IMR-90 (cell line): ENCODE data around the gene DGLUCY. TPM values are rescaled to one million over a fixed set of nuclear protein-coding genes. Genes with fewer than 3 reads are reported as not detected.

Source experiments
- ATAC-seq: fragments of 200-7000 bp; cut with Tn5 transposase; 2 replicates; pipeline ENCODE4 v1.9.1; 2020; ENCODE audit warnings: low read depth, mild to moderate bottlenecking, moderate library complexity
- BruUV-seq: library from RNA; stranded (reverse); fragments of 400-500 nt; replicated peaks from 2 replicates; lab custom pipeline; 2021; lab: Mats Ljungman, UMichigan
- CTCF ChIA-PET: fragments of 300-600 bp; formaldehyde crosslinking; extraction: SDS; loops from one replicate; lab custom pipeline; 2021; ENCODE audit warnings: antibody characterized with exemption; lab: Yijun Ruan, JAX
- POLR2A ChIA-PET: fragments of 300-600 bp; sonication (Branson Sonifier 250); formaldehyde crosslinking; loops from one replicate; lab custom pipeline; 2022; ENCODE audit warnings: antibody characterized with exemption; ENCODE audit not compliant: unreplicated experiment; lab: Charles Lee
- DNase-seq: peaks from one replicate; pipeline ENCODE4 v3.0.0; 2013
- H2AFZ ChIP-seq: replicated peaks from 2 replicates; pipeline ENCODE3; 2013; ENCODE audit warnings: low read length, mild to moderate bottlenecking; ENCODE audit not compliant: poor library complexity
- H2AK5ac ChIP-seq: 2 replicates; pipeline ENCODE4 v1.6.1; 2013; ENCODE audit warnings: low read depth, low read length, inconsistent platforms
- H2AK9ac ChIP-seq: replicated peaks from 2 replicates; pipeline ENCODE3; 2013; ENCODE audit warnings: mild to moderate bottlenecking, low read depth, low read length, moderate library complexity; ENCODE audit not compliant: poor library complexity
- H2BK120ac ChIP-seq: 2 replicates; pipeline ENCODE4 v1.6.1; 2013; ENCODE audit warnings: low read depth, low read length, inconsistent platforms
- H2BK15ac ChIP-seq: 3 replicates; pipeline ENCODE4 v1.6.1; 2013; ENCODE audit warnings: low read depth, low read length, inconsistent platforms
- H2BK20ac ChIP-seq: 2 replicates; pipeline ENCODE4 v1.6.1; 2013; ENCODE audit warnings: low read depth, mild to moderate bottlenecking, inconsistent platforms, low read length, moderate library complexity
- H2BK5ac ChIP-seq: 2 replicates; pipeline ENCODE4 v1.6.1; 2013; ENCODE audit warnings: mild to moderate bottlenecking, low read depth, low read length, inconsistent platforms; ENCODE audit not compliant: poor library complexity, severe bottlenecking
- H3K14ac ChIP-seq: replicated peaks from 2 replicates; pipeline ENCODE4 v1.6.1; 2013; ENCODE audit warnings: low read depth, low read length, inconsistent platforms
- H3K18ac ChIP-seq: 2 replicates; pipeline ENCODE4 v1.6.1; 2013; ENCODE audit warnings: low read depth, low read length, control low read depth
- H3K23ac ChIP-seq: 2 replicates; pipeline ENCODE4 v1.6.1; 2013; ENCODE audit warnings: low read depth, low read length, inconsistent platforms
- H3K27ac ChIP-seq: 2 replicates; pipeline ENCODE4 v1.5.1; 2013; ENCODE audit warnings: mild to moderate bottlenecking, control low read depth, low read length; ENCODE audit not compliant: insufficient read depth
- H3K27me3 ChIP-seq: 2 replicates; pipeline ENCODE4 v1.6.1; 2013; ENCODE audit warnings: low read length; ENCODE audit not compliant: control insufficient read depth, insufficient read depth
- H3K36me3 ChIP-seq: 2 replicates; pipeline ENCODE4 v1.6.1; 2013; ENCODE audit warnings: low read length, mixed read lengths; ENCODE audit not compliant: control insufficient read depth, insufficient read depth
- H3K4ac ChIP-seq: 2 replicates; pipeline ENCODE4 v1.6.1; 2013; ENCODE audit warnings: low read depth, low read length, inconsistent platforms
- H3K4me1 ChIP-seq: 2 replicates; pipeline ENCODE4 v1.6.1; 2013; ENCODE audit warnings: low read length, mixed read lengths; ENCODE audit not compliant: control insufficient read depth, insufficient read depth
- H3K4me2 ChIP-seq: 2 replicates; pipeline ENCODE4 v1.6.1; 2013; ENCODE audit warnings: low read depth, mild to moderate bottlenecking, control low read depth, low read length, moderate library complexity
- H3K4me3 ChIP-seq: 2 replicates; pipeline ENCODE4 v1.5.1; 2013; ENCODE audit warnings: low read depth, mild to moderate bottlenecking, control low read depth, low read length, moderate library complexity; ENCODE audit not compliant: insufficient read depth
- H3K56ac ChIP-seq: 2 replicates; pipeline ENCODE4 v1.6.1; 2013; ENCODE audit warnings: low read length, inconsistent platforms; ENCODE audit not compliant: insufficient read depth; ENCODE audit errors: extremely low read depth
- H3K79me1 ChIP-seq, 2 experiments: 2 replicates each; pipeline ENCODE4 v1.6.1; 2013; ENCODE audit warnings: low read length in 2 of 2, inconsistent platforms in 1 of 2, low read depth in 1 of 2
- H3K9ac ChIP-seq: 2 replicates; pipeline ENCODE4 v1.6.1; 2013; ENCODE audit warnings: low read depth, low read length, control low read depth
- H3K9me1 ChIP-seq: 2 replicates; pipeline ENCODE4 v1.6.1; 2013; ENCODE audit warnings: low read length, inconsistent platforms; ENCODE audit not compliant: insufficient read depth
- H3K9me3 ChIP-seq: 2 replicates; pipeline ENCODE4 v1.6.1; 2013; ENCODE audit warnings: low read length; ENCODE audit not compliant: control insufficient read depth, insufficient read depth
- H4K20me1 ChIP-seq: 2 replicates; pipeline ENCODE4 v1.6.1; 2013; ENCODE audit warnings: low read length, inconsistent platforms; ENCODE audit not compliant: insufficient read depth
- H4K5ac ChIP-seq: 2 replicates; pipeline ENCODE4 v1.6.1; 2013; ENCODE audit warnings: mild to moderate bottlenecking, low read depth, low read length, control low read depth
- H4K8ac ChIP-seq, 2 experiments: 2 replicates each; pipeline ENCODE4 v1.6.1; 2013; ENCODE audit warnings: low read depth in 2 of 2, low read length in 2 of 2, control low read depth in 1 of 2, inconsistent platforms in 1 of 2
- H4K91ac ChIP-seq: 2 replicates; pipeline ENCODE4 v1.6.1; 2013; ENCODE audit warnings: low read depth, low read length, inconsistent platforms; ENCODE audit not compliant: insufficient read depth
- BHLHE40 ChIP-seq: fragments of 150-350 bp; IDR thresholded peaks from 2 replicates; pipeline ENCODE4 v1.6.1; 2016; ENCODE audit warnings: mild to moderate bottlenecking, low read depth, low read length
- CEBPB ChIP-seq: IDR thresholded peaks from 2 replicates; pipeline ENCODE4 v1.6.1; 2012; ENCODE audit warnings: low read depth, low read length, improper control_type of control experiment
- CHD1 ChIP-seq: IDR thresholded peaks from 2 replicates; pipeline ENCODE4 v1.6.1; 2012; ENCODE audit warnings: low read depth, low read length, improper control_type of control experiment
- FOS ChIP-seq: fragments of 150-350 bp; IDR thresholded peaks from 2 replicates; pipeline ENCODE4 v1.6.1; 2016; ENCODE audit warnings: low read depth, low read length
- MAFK ChIP-seq: IDR thresholded peaks from 2 replicates; pipeline ENCODE4 v1.6.1; 2012; ENCODE audit warnings: low read depth, low read length, improper control_type of control experiment
- MAZ ChIP-seq: IDR thresholded peaks from 2 replicates; pipeline ENCODE4 v1.6.1; 2012; ENCODE audit warnings: low read depth, mild to moderate bottlenecking, low read length, improper control_type of control experiment, moderate library complexity, borderline replicate concordance
- MXI1 ChIP-seq: IDR thresholded peaks from 2 replicates; pipeline ENCODE4 v1.6.1; 2012; ENCODE audit warnings: low read depth, mild to moderate bottlenecking, low read length, moderate library complexity, borderline replicate concordance
- NFE2L2 ChIP-seq: fragments of 150-350 bp; IDR thresholded peaks from 2 replicates; pipeline ENCODE4 v1.6.1; 2016; ENCODE audit warnings: low read depth, mild to moderate bottlenecking, low read length
- POLR2A ChIP-seq: IDR thresholded peaks from 2 replicates; pipeline ENCODE4 v1.6.1; 2012; ENCODE audit warnings: mild to moderate bottlenecking, low read depth, low read length
- RAD21 ChIP-seq: IDR thresholded peaks from 2 replicates; pipeline ENCODE4 v1.6.1; 2012; ENCODE audit warnings: low read length, improper control_type of control experiment
- RCOR1 ChIP-seq: IDR thresholded peaks from 2 replicates; pipeline ENCODE4 v1.6.1; 2012; ENCODE audit warnings: mild to moderate bottlenecking, low read length, improper control_type of control experiment; ENCODE audit not compliant: insufficient replicate concordance
- RFX5 ChIP-seq: IDR thresholded peaks from 2 replicates; pipeline ENCODE4 v1.8.0; 2012; ENCODE audit warnings: low read depth, mild to moderate bottlenecking, low read length, moderate library complexity
- SMC3 ChIP-seq: fragments of 150-350 bp; IDR thresholded peaks from 2 replicates; pipeline ENCODE4 v1.6.1; 2016; ENCODE audit warnings: low read depth, mild to moderate bottlenecking, antibody characterized with exemption, low read length, moderate library complexity
- WGBS, 2 experiments: methylation state at CpG; one replicate each; pipeline versions ENCODE4 v1.1.5 to v1.1.7; 2013; ENCODE audit warnings: missing lambda C conversion rate in 2 of 2; ENCODE audit not compliant: insufficient read length in 1 of 2; ENCODE audit errors: extremely low coverage in 2 of 2; 5-methylcytosine and 5-hydroxymethylcytosine counted together
- dilution Hi-C: fragments of 300-500 bp; cut with HindIII; formaldehyde crosslinking; loops from one replicate; pipeline ENCODE4 v1.14.3; 2018; ENCODE audit warnings: low sequenced_read_pairs; ENCODE audit not compliant: unreplicated experiment
- in situ Hi-C: fragments of 300-500 bp; cut with MboI; formaldehyde crosslinking; loops from 3 replicates; pipeline ENCODE4 v1.14.3; 2019; ENCODE audit warnings: low sequenced_read_pairs, inconsistent platforms, mixed read lengths
- intact Hi-C: fragments of 100-400 bp; cut with micrococcal nuclease; formaldehyde crosslinking; loops from 2 replicates; pipeline ENCODE4 v1.10.0; 2022
- polyA plus RNA-seq, 3 experiments: library from polyadenylated mRNA; depleted of rRNA; stranded (reverse); fragments of >200 nt; gene quantifications; 2 replicates each; pipeline ENCODE4 v1.2.3, GENCODE V29; 2012; ENCODE audit warnings: low replicate concordance in 1 of 3
- total RNA-seq: library from RNA; depleted of rRNA; stranded (reverse); fragments of >200 nt; gene quantifications from 2 replicates; pipeline ENCODE4 v1.2.3, GENCODE V29; 2012
- TF ChIP-seq, protein P1 (sequence below): conservative IDR thresholded peaks from 2 replicates; pipeline ENCODE4 v1.5.1; 2012; ENCODE audit warnings: mild to moderate bottlenecking, low read depth, low read length, improper control_type of control experiment
- TF ChIP-seq, protein P2 (sequence below): fragments of 150-350 bp; IDR thresholded peaks from 2 replicates; pipeline ENCODE4 v1.6.1; 2017; ENCODE audit warnings: mild to moderate bottlenecking, antibody characterized with exemption, low read length, low read depth
- TF ChIP-seq, protein P3 (sequence below): fragments of 150-350 bp; IDR thresholded peaks from 2 replicates; pipeline ENCODE4 v1.6.1; 2016; ENCODE audit warnings: low read depth, mild to moderate bottlenecking, low read length, moderate library complexity, borderline replicate concordance

DGLUCY gene
- total and polyA plus RNA-seq, 2 of the 4 experiments (the other 2 are of a cell fraction) = 8.5 to 13.3 TPM

DNA sequence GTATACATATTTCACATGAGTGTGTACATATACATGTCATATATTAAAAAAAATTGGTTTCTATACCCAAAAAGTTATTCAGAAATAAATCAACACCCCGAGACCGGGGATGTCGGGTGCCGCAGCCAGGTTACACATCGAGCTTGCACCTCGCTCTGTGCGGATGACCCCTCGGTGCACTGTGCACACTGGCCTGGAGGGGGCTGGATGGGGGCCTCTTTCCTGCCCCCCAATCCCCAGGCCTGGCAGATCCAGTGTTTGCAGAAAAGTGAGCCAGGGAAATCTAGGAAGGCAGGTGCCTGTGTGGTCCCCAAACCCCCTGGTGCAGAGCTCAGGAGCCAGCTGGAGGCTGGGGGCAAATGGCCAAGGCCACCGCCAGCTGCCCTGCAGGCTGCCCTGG is 157.8 kb downstream of the DGLUCY start:
- dilution Hi-C loops = no loop called here

More for the DNA sequence above, 157.8 kb downstream of the DGLUCY start:
- Histone ChIP-seq H3K9ac (no peak overlapping the region), H3K23ac (no peak overlapping the region), H3K4ac (no peak overlapping the region), H3K27ac (no peak overlapping the region), H3K4me3 (no peak overlapping the region), H3K18ac (no peak overlapping the region), H3K4me1 (no peaks in the 10 kb centered on the region), H3K9me3 (no peaks in the 10 kb centered on the region), H3K14ac (no peak overlapping the region), H4K91ac (no peak overlapping the region), H3K4me2 (no peak overlapping the region), H2AFZ (no peak overlapping the region), H3K9me1 (no peaks in the 10 kb centered on the region), H3K56ac (no peak overlapping the region), H2AK9ac (no peak overlapping the region), H2AK5ac (no peak overlapping the region), H2BK120ac (no peak overlapping the region), H4K8ac (no peak overlapping the region), H3K27me3 (peaks cover 18% of the 10 kb centered on the region), H3K36me3 (no peaks in the 10 kb centered on the region), H4K5ac (no peak overlapping the region), H4K20me1 (no peaks in the 10 kb centered on the region), H2BK5ac (no peak overlapping the region), H2BK15ac (no peak overlapping the region), H3K79me1 (no peaks in the 10 kb centered on the region), H2BK20ac (no peak overlapping the region)
- ChIA-PET CTCF (interaction anchor here (0.5 kb wide), 1 partner anchor 92 kb away, joined by 3 read pairs; no protein-coding TSS in a partner anchor), POLR2A (no interaction called here)
- in situ Hi-C loops (no loop called here), intact Hi-C loops (no loop called here)
- no peak for DNase-seq
- BruUV-seq = no TSS peak
- no peak for ATAC-seq
- no CpG with 5 or more reads among the region's 9 CpGs for WGBS, 2 experiments
- TF ChIP-seq NFE2L2 (no peak), BHLHE40 (no peak), RCOR1 (no peak), RAD21 (no peak), RFX5 (no peak), MAFK (no peak), POLR2A (no peak), SMC3 (no peak), CHD1 (no peak), MXI1 (no peak), MAZ (no peak), FOS (no peak), CEBPB (no peak)
- TF ChIP-seq, protein P1, sequence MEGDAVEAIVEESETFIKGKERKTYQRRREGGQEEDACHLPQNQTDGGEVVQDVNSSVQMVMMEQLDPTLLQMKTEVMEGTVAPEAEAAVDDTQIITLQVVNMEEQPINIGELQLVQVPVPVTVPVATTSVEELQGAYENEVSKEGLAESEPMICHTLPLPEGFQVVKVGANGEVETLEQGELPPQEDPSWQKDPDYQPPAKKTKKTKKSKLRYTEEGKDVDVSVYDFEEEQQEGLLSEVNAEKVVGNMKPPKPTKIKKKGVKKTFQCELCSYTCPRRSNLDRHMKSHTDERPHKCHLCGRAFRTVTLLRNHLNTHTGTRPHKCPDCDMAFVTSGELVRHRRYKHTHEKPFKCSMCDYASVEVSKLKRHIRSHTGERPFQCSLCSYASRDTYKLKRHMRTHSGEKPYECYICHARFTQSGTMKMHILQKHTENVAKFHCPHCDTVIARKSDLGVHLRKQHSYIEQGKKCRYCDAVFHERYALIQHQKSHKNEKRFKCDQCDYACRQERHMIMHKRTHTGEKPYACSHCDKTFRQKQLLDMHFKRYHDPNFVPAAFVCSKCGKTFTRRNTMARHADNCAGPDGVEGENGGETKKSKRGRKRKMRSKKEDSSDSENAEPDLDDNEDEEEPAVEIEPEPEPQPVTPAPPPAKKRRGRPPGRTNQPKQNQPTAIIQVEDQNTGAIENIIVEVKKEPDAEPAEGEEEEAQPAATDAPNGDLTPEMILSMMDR = no peak
- TF ChIP-seq, protein P2, sequence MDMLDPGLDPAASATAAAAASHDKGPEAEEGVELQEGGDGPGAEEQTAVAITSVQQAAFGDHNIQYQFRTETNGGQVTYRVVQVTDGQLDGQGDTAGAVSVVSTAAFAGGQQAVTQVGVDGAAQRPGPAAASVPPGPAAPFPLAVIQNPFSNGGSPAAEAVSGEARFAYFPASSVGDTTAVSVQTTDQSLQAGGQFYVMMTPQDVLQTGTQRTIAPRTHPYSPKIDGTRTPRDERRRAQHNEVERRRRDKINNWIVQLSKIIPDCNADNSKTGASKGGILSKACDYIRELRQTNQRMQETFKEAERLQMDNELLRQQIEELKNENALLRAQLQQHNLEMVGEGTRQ = no peak
- TF ChIP-seq, protein P3, sequence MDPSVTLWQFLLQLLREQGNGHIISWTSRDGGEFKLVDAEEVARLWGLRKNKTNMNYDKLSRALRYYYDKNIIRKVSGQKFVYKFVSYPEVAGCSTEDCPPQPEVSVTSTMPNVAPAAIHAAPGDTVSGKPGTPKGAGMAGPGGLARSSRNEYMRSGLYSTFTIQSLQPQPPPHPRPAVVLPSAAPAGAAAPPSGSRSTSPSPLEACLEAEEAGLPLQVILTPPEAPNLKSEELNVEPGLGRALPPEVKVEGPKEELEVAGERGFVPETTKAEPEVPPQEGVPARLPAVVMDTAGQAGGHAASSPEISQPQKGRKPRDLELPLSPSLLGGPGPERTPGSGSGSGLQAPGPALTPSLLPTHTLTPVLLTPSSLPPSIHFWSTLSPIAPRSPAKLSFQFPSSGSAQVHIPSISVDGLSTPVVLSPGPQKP = no peak
